GM12891 (cell line): ENCODE data around the gene OR51F1. TPM values are rescaled to one million over a fixed set of nuclear protein-coding genes. Genes with fewer than 3 reads are reported as not detected.
"Not testable (repeated sequence)": the region's sequence is repeated elsewhere in the genome, so short reads cannot be mapped to it uniquely, and the experiment has no call there.

Experiments used
- DNase-seq: peaks from one replicate; pipeline ENCODE4 v3.0.0; 2011; ENCODE audit warnings: low spot score; ENCODE audit not compliant: insufficient read length
- FAIRE-seq: peaks from 2 replicates; lab custom pipeline; 2011; peaks lifted over from hg19 to GRCh38; lab: Jason Lieb, UNC
- PAX5 ChIP-seq: IDR thresholded peaks from 2 replicates; pipeline ENCODE4 v1.6.1; 2011; ENCODE audit warnings: low read length, moderate library complexity, mild to moderate bottlenecking; ENCODE audit not compliant: insufficient read depth, severe bottlenecking
- POLR2A ChIP-seq: IDR thresholded peaks from 2 replicates; pipeline ENCODE4 v1.6.1; 2011; ENCODE audit warnings: low read depth, low read length, control low read depth
- POLR2AphosphoS5 ChIP-seq: IDR thresholded peaks from 2 replicates; pipeline ENCODE4 v1.6.1; 2011; ENCODE audit warnings: low read depth, low read length, control low read depth
- POU2F2 ChIP-seq: IDR thresholded peaks from 2 replicates; pipeline ENCODE4 v1.6.1; 2011; ENCODE audit warnings: low read depth, mild to moderate bottlenecking, control low read depth, low read length, moderate library complexity
- SPI1 ChIP-seq: IDR thresholded peaks from 2 replicates; pipeline ENCODE4 v1.6.1; 2011; ENCODE audit warnings: low read depth, low read length, control low read depth
- TAF1 ChIP-seq: IDR thresholded peaks from 2 replicates; pipeline ENCODE4 v1.6.1; 2011; ENCODE audit warnings: low read depth, low read length, control low read depth
- polyA plus RNA-seq: library from polyadenylated mRNA; unstranded; fragments of >200 nt; gene quantifications from one replicate; pipeline ENCODE4 v1.2.1, GENCODE V29; 2012; ENCODE audit warnings: low read depth, missing spikeins, inconsistent platforms; ENCODE audit not compliant: missing spikeins

The OR51F1 gene
- not detected for polyA plus RNA-seq

GRCh38 chr11:4769838-4770237, at the start of gene OR51F1:
TSS of gene OR51F1 (minus strand) at chr11:4769938. CDS start at chr11:4769938, 0 bp downstream.
- DNase-seq (no peak), FAIRE-seq (no peak)
- TF ChIP-seq SPI1 (no peak), PAX5 (no peak), POLR2A (no peak), POLR2AphosphoS5 (no peak), TAF1 (no peak), POU2F2 (no peak)

DNA sequence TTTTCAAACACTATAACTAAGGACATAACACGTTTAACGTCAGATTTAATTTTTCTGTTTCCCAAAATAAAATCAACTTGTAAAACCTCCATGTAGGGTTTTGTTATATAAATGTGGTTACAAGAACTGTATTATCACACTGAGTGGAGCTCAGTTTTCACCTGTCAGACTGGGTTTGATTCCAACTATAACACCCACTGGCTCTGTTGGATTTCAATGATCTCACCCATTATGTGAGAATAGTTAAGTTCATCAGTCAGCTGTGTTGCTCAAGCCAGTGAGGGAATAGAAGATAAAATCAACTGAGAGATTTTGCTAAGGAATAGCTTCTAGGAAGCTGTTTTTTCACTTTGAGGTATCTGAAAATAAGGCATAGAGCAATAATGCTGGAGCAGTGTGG, 39.5 kb upstream of the OR51F1 start:
- DNase-seq (no peak), FAIRE-seq (no peak)
- TF ChIP-seq POLR2A (no peak), PAX5 (no peak), TAF1 (no peak), SPI1 (no peak), POLR2AphosphoS5 (no peak), POU2F2 (no peak)

DNA sequence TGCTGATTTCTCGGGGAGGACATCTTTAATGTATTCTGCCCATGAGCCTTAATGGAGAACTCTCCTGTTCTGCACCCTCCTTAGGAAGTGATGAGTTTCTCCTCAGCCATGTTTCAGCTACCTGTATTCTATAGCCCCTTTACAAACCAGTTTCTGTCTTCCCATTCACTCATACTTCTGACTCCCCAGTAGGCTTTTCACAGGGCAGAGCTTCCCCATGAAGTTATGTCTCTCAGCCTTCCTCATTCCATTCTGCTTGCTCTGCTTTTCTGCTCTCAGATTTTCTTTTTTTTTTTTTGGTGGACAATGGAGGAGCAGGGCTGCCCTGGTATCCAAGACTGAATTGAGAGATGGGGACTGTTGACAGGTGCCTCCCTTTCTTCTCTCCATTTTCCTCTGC, 38.7 kb upstream of the OR51F1 start:
- DNase-seq (no peak), FAIRE-seq (no peak)
- TF ChIP-seq POLR2AphosphoS5 (no peak), TAF1 (no peak)

DNA sequence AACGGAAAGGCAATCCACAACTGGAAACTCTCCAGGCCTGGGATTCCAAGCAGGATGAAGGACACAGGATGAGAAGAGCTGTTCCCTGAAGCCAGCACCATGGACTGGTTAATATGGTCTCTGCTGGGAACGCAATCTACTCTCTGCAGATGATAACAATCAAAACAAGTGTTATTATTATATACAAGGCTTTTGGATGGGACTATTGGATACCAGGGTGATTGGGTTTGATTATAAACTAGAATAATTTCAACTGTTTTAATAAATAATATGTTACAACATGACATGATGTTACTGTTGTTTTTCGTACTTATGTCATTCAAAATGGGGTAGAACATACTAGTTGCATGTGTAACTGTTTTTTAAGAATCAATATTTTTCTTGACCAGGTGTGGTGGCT, 34.5 kb upstream of the OR51F1 start, which contains the start of gene OR52R1:
TSS of gene OR52R1 (minus strand) at position 101 of the 400 bp plus-strand sequence. CDS start at position 101, 0 bp downstream.
- DNase-seq (no peak), FAIRE-seq (no peak)
- TF ChIP-seq POU2F2: no peak
- TF ChIP-seq PAX5: no peak
- TF ChIP-seq POLR2AphosphoS5: no peak
- no peak for TF ChIP-seq TAF1
- TF ChIP-seq SPI1: no peak
- TF ChIP-seq POLR2A: no peak

GRCh38 chr11:4801316-4801715, 31.6 kb upstream of the OR51F1 start:
- not testable (repeated sequence) for FAIRE-seq, DNase-seq

GRCh38 chr11:4798427-4799183, 28.9 kb upstream of the OR51F1 start:
- FAIRE-seq (no peak), DNase-seq (no peak)
- TF ChIP-seq SPI1 (peak; percentile 45; the same call in 1 of the 2 replicates), POU2F2 (no peak)

GRCh38 chr11:4797206-4797605, 27.5 kb upstream of the OR51F1 start:
- DNase-seq (no peak), FAIRE-seq (no peak)
- TF ChIP-seq TAF1 (no peak), POLR2AphosphoS5 (no peak), PAX5 (no peak), POLR2A (no peak), SPI1 (no peak), POU2F2 (no peak)

DNA sequence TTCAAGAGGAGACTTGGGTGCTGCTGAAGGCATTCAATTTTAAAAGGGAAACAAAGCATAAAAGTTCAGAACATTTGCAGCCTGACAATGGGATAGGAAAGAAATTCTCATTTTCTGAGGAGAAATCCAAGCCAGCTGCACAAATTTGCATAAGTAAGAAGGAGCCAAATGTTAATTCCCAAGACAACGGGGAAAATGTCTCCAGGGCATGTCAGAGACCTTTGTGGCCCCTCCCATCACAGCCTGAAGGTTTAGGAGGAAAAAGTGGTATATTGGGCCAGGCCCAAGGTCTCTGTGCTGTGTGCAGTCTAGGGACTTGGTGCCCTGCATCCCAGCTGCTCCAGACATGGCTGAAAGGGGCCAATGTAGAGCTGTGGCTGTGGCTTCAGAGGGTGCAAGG, 12.7 kb upstream of the OR51F1 start:
- FAIRE-seq: no peak
- no peak for TF ChIP-seq PAX5
- TF ChIP-seq POLR2AphosphoS5: no peak
- no peak for TF ChIP-seq TAF1
- no peak for TF ChIP-seq SPI1
- TF ChIP-seq POU2F2: no peak
- TF ChIP-seq POLR2A: no peak

GRCh38 chr11:4768094-4768493, 1.6 kb downstream of the OR51F1 start:
- FAIRE-seq: no peak
- TF ChIP-seq POLR2AphosphoS5: no peak
- no peak for DNase-seq

More for the DNA sequence above, 12.7 kb upstream of the OR51F1 start:
- no peak for DNase-seq

GRCh38 chr11:4766420-4767043, 3.2 kb downstream of the OR51F1 start:
- FAIRE-seq (no peak), DNase-seq (no peak)
- TF ChIP-seq POLR2AphosphoS5: no peak
- no peak for TF ChIP-seq TAF1
